Bronchial smooth muscle cell (primary cell): Measurements from ENCODE around the gene DALRD3. TPM values are rescaled to one million over a fixed set of nuclear protein-coding genes. Genes with fewer than 3 reads are reported as not detected.

Source experiments
- total RNA-seq: library from RNA; depleted of rRNA; stranded (reverse); fragments of >200 nt; gene quantifications from 2 replicates; pipeline ENCODE4 v1.2.1, GENCODE V29; 2014

Gene DALRD3
- 49.2 and 72.1 TPM in 2 replicates for total RNA-seq

GRCh38 chr3:49017971-49018706 lies at the start of gene DALRD3:
Gene DALRD3 (minus strand): TSS chr3:49018580. CDS start chr3:49018564, 16 bp downstream.

GRCh38 chr3:49028673-49029562 lies 10.5 kb upstream of the DALRD3 start, which contains the start of gene IMPDH2:
Gene IMPDH2 (minus strand): TSS chr3:49029398. CDS start chr3:49029350, 48 bp downstream.

GRCh38 chr3:49021813-49022687 lies 3.7 kb upstream of the DALRD3 start, which contains the start of gene NDUFAF3:
Gene NDUFAF3 (plus strand): TSS chr3:49022121. CDS start chr3:49022145, 24 bp downstream.

DNA sequence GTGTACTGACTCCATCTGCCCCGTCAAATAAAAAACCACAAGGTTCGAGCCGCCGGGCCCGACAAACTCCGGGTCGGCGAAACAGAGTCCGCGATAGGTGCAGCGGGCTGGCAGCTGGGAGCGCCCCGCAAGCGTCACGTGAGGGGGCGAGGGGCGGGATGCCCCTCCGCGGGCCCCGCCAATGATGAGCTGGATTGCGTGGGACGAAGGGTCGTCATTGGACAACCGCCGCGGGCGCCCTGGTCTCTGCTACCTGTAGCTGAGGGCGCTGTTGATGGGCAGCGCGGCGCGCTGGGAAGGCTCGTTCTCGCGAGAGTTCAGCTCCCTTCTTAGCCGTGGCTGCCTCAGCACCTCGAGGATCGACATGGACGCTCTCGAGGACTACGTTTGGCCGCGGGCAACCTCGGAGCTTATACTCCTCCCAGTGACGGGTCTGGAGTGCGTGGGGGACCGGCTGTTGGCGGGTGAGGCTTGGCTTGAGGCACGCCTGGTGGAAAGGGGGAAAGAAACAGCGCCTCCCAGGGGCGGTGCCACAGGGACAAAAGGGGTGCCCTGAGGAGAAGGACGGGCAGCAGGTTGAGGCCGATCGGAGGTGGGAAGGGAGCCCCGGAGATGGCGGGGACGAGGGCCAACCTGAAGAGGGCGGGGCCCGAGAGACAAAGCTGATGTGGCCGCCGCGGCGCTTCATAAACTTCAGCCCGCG lies 11.2 kb downstream of the DALRD3 start, which contains the start of gene WDR6:
WDR6 (plus strand) TSS at position 324 of the 703 bp plus-strand sequence; CDS start at position 365, 41 bp downstream.

DNA sequence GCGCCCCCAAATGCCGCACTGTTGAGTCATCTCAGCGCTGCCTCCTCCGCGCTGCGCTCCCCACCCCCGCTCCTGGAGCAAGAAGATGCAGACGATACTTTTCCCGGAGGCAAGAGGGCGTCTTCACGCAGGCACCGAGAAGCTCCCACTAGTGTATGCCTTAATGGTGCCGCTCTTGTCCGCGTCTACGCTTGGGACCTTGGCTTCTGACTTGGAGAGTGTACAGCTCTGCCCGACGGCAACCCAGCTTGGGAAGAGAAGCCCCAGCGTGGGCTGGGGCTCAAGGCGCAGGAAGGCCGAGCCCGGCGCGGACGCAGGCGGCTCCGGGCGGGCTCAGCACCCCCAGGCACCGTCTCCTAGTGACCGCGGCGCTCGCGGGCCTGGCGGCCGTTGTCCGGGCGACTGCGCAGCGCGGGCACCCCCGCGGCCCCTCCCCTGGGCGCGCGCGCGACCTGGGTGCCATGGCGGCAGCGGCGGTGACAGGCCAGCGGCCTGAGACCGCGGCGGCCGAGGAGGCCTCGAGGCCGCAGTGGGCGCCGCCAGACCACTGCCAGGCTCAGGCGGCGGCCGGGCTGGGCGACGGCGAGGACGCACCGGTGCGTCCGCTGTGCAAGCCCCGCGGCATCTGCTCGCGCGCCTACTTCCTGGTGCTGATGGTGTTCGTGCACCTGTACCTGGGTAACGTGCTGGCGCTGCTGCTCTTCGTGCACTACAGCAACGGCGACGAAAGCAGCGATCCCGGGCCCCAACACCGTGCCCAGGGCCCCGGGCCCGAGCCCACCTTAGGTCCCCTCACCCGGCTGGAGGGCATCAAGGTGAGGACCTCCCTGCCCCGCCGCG lies 28.4 kb downstream of the DALRD3 start, which contains the start of gene P4HTM:
P4HTM (plus strand) TSS at position 446 of the 840 bp plus-strand sequence; CDS start at position 462, 16 bp downstream.

Other genes with a start within 250 kb of the DALRD3 start
- gene PRKAR2A, start 170.7 kb downstream of the DALRD3 start, total RNA-seq, result 19.2 and 23.5 TPM in 2 replicates
- gene SLC25A20, start 119.7 kb downstream of the DALRD3 start, total RNA-seq, result 20.8 and 21.0 TPM in 2 replicates
- gene ARIH2, start 99.7 kb downstream of the DALRD3 start, total RNA-seq, result 47.3 and 59.5 TPM in 2 replicates
- gene P4HTM, start 28.3 kb downstream of the DALRD3 start, total RNA-seq, result 35.0 TPM in 2 replicates
- gene WDR6, start 11.2 kb downstream of the DALRD3 start, total RNA-seq, result 73.6 and 93.7 TPM in 2 replicates
- 61.9 and 75.1 TPM in 2 replicates for gene NDUFAF3, start 3.5 kb upstream of the DALRD3 start, total RNA-seq
- gene IMPDH2, start 10.8 kb upstream of the DALRD3 start, total RNA-seq, result 394 and 444 TPM in 2 replicates
- 41.7 and 59.1 TPM in 2 replicates for gene QRICH1, start 75.5 kb upstream of the DALRD3 start, total RNA-seq
- gene QARS1, start 86.2 kb upstream of the DALRD3 start, total RNA-seq, result 285 and 326 TPM in 2 replicates
- 38.3 and 61.7 TPM in 2 replicates for gene USP19, start 102.2 kb upstream of the DALRD3 start, total RNA-seq
- gene LAMB2, start 114.5 kb upstream of the DALRD3 start, total RNA-seq, result 531 and 711 TPM in 2 replicates
- gene CCDC71, start 147.8 kb upstream of the DALRD3 start, total RNA-seq, result 18.8 and 19.5 TPM in 2 replicates
- 45.7 and 67.5 TPM in 2 replicates for gene KLHDC8B, start 153.0 kb upstream of the DALRD3 start, total RNA-seq